Prostate gland (tissue), 2 donors: ENCODE measurements around the gene SDC1. TPM values are rescaled to one million over a fixed set of nuclear protein-coding genes. Genes with fewer than 3 reads are reported as not detected.

Source experiments
- DNase-seq: peaks from one replicate; pipeline ENCODE4 v3.0.0-alpha.2; 2019; ENCODE audit warnings: low spot score
- H3K27ac ChIP-seq, 2 donors: fragments of 200-600 bp; sonication (generic); 2 replicates each; pipeline ENCODE4 v1.5.1; 2017 to 2019
- H3K27me3 ChIP-seq: fragments of 200-600 bp; sonication (generic); replicated peaks from 2 replicates; pipeline ENCODE4 v1.5.1; 2019; ENCODE audit not compliant: insufficient read depth
- H3K36me3 ChIP-seq, 2 donors: fragments of 200-600 bp; sonication (generic); 1 replicate in 1 of 2; 2 replicates in 1 of 2; pipeline versions ENCODE4 v1.5.1 to v1.8.1; 2017 to 2019
- H3K4me1 ChIP-seq: fragments of 200-600 bp; sonication (generic); replicated peaks from 2 replicates; pipeline ENCODE4 v1.5.1; 2019
- H3K4me3 ChIP-seq, 2 donors: fragments of 200-600 bp; sonication (generic); 2 replicates each; pipeline ENCODE4 v1.5.1; 2017 to 2019
- H3K9me3 ChIP-seq: fragments of 200-600 bp; sonication (generic); 2 replicates; pipeline ENCODE4 v1.5.1; 2017
- CTCF ChIP-seq, 4 experiments: fragments of 200-600 bp in 2 of 4; fragments of 450-650 bp in 2 of 4; sonication (generic) in 2 of 4; IDR thresholded peaks; 1 replicate in 3 of 4; 2 replicates in 1 of 4; pipeline ENCODE4 v1.5.1; 2016 to 2019; ENCODE audit warnings: antibody characterized with exemption in 4 of 4, mild to moderate bottlenecking in 2 of 4, moderate library complexity in 2 of 4
- POLR2A ChIP-seq: fragments of 450-650 bp; IDR thresholded peaks from one replicate; pipeline ENCODE4 v1.6.1; 2016; ENCODE audit warnings: antibody characterized with exemption, mild to moderate bottlenecking
- POLR2AphosphoS5 ChIP-seq: sonication (generic); formaldehyde crosslinking; IDR thresholded peaks from one replicate; pipeline ENCODE4 v1.6.1; 2017; ENCODE audit warnings: antibody characterized with exemption
- WGBS: methylation state at CpG from one replicate; pipeline ENCODE4 v1.1.5; 2018; 5-methylcytosine and 5-hydroxymethylcytosine counted together
- intact Hi-C: fragments of 100-400 bp; cut with DNase I; formaldehyde crosslinking; loops from one replicate; pipeline ENCODE4 v1.14.2; 2022
- total RNA-seq, 2 donors: library from RNA; depleted of rRNA; stranded (reverse); fragments of >200 nt; gene quantifications; one replicate each; pipeline ENCODE4 v1.1.0, GENCODE V29; 2016

Gene SDC1
- total RNA-seq, 2 donors from 2014 or later = 103 to 167 TPM

DNA sequence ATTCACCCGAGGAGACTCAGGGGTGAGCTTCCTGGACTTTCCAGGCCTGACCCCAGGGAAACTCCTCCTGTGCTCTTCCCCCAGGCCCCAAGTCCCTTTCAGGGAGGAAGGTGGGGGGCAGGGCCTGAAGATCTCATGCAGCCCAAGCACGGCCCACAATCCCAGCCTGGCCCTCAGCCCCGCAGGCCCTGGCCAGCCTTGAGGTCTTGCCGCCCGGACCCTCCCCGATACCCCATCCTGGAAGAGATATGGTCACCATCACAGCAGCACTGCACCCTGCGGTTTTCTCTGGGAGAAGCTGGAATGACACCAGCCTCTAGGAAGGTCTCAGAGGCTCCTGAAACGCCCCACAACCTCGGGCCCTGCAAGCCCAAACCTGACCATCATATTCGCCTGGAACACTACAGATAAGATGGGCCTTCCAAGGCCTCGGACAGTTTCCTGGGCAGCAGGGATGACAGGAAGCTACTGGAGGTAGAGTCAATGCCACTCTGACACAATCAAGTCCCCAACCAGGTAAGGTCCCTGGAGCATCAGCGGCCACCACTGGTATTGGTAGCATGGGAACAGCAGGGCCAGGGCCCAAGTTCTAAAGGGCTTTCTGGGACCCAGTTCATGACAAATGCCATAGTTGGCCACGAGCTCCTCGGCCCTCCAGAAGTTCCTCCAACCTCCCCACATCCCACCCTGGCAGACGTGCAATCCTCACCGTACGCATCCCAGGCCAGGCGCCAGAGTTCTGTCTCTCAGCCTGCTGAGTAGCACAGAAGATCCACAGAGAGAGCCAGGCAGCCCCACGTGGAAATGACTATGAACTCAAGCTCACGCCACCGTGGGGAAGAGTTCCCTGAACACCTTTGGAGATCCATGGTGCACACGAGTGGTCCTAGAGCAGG lies 8.6 kb downstream of the SDC1 start:
- WGBS = 64% methylated on average over 22 of the region's 22 CpGs
- DNase-seq = no peak
- no peak for TF ChIP-seq POLR2AphosphoS5
- TF ChIP-seq POLR2A = no peak
- TF ChIP-seq CTCF (IDR thresholded peaks at IDR 0.05) = no peak
- Histone ChIP-seq H3K4me1 (peaks cover 20% of the 10 kb centered on the region), H3K36me3 (no peaks in the 10 kb centered on the region), H3K4me3 (no peak overlapping the region), H3K27ac (peak overlapping the region; percentile 71 to 86), H3K9me3 (no peaks in the 10 kb centered on the region), H3K27me3 (no peaks in the 10 kb centered on the region)
- intact Hi-C loops = no loop called here

GRCh38 chr2:20215183-20216040 lies 9.5 kb downstream of the SDC1 start:
- 78% methylated on average over 12 of the region's 13 CpGs for whole genome bisulfite sequencing
- peaks cover 20% of the 10 kb centered on the region for H3K4me1 ChIP-seq

GRCh38 chr2:20214566-20215182 lies 10.3 kb downstream of the SDC1 start:
- Histone ChIP-seq H3K27ac (peak overlapping the region; percentile 71 to 86), H3K9me3 (no peaks in the 10 kb centered on the region), H3K4me1 (peaks cover 20% of the 10 kb centered on the region), H3K36me3 (no peaks in the 10 kb centered on the region), H3K27me3 (no peaks in the 10 kb centered on the region), H3K4me3 (no peak overlapping the region)
- no peak for DNase-seq
- intact Hi-C loops = no loop called here
- TF ChIP-seq POLR2A = no peak
- TF ChIP-seq POLR2AphosphoS5 = no peak
- TF ChIP-seq CTCF (IDR thresholded peaks at IDR 0.05) = no peak
- WGBS = 63% methylated on average over 2 of the region's 2 CpGs

More at GRCh38 chr2:20215183-20216040, 9.5 kb downstream of the SDC1 start:
- H3K27ac ChIP-seq = peak overlapping the region; percentile 71 to 86
- no peaks in the 10 kb centered on the region for H3K27me3 ChIP-seq
- intact Hi-C loops = no loop called here
- no peaks in the 10 kb centered on the region for H3K9me3 ChIP-seq
- no peaks in the 10 kb centered on the region for H3K36me3 ChIP-seq
- H3K4me3 ChIP-seq = no peak overlapping the region
- no peak for DNase-seq
- TF ChIP-seq CTCF (IDR thresholded peaks at IDR 0.05) (no peak), POLR2AphosphoS5 (no peak), POLR2A (no peak)

DNA sequence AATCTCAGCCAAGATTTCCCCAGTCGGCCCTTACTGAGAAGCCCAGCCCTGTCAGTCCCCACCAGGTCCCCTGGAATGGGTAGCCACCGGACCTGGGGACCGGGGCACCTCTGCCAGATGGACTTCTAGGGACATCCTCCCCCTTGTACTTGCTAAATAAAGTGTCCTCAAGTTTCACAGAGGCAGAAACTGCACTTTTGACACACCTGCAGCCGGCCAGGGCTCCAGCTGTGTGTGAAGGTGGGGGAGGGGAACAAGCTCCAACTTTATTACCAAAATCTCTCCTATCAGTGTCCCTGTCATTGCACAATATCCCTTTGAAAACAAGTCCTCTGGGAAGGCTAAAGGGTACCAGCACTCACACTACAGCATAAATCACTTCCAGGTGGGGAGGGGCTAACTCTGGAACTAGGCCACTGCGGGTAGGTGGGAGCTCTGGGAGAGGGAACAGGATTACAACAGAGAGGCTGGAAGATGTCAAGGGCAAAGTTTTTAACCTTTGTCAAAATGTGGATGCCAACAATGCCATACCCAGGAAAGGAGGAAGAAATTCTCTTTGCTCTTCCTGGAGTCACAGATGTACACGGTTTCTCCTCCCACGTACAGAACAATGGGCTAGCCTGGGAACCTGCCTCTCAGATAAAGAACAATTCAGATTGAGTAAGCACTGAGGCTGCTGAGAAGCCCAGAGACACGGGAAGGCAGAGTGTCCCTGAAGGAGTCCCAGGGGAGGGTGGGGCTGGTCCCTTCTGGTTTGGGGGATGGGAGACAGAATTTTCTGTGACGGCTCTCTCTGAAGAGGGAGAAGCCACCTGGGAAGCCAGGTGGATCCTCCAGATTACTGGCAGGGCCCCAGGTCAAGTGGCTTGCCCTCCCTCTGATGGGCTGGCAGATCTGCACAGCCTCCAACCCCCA lies 11.0 kb downstream of the SDC1 start:
- TF ChIP-seq POLR2AphosphoS5 (peak; percentile 20), POLR2A (no peak)
- DNase-seq = peak; percentile 58
- H3K9me3 ChIP-seq = no peaks in the 10 kb centered on the region
- H3K36me3 ChIP-seq = no peaks in the 10 kb centered on the region
- H3K4me1 ChIP-seq = peaks cover 20% of the 10 kb centered on the region
- H3K27me3 ChIP-seq = no peaks in the 10 kb centered on the region
- 40% methylated on average over 9 of the region's 9 CpGs for WGBS
- H3K27ac ChIP-seq = peak overlapping the region; percentile 71 to 86
- H3K4me3 ChIP-seq = no peak overlapping the region
- intact Hi-C loops = no loop called here
